Activated CD8-positive, alpha-beta memory T cell treated with anti-CD3 and anti-CD28 coated beads, Interleukin-2, amount 50 U/mL, for 4 hours (primary cell): ENCODE measurements around the gene UPF1.
A peak's percentile ranks its signal among the peaks of the same experiment; 100 is the strongest.

Source experiments
- DNase-seq: peaks from one replicate; pipeline ENCODE4 v3.0.0-alpha.2; 2020

The UPF1 gene

DNA sequence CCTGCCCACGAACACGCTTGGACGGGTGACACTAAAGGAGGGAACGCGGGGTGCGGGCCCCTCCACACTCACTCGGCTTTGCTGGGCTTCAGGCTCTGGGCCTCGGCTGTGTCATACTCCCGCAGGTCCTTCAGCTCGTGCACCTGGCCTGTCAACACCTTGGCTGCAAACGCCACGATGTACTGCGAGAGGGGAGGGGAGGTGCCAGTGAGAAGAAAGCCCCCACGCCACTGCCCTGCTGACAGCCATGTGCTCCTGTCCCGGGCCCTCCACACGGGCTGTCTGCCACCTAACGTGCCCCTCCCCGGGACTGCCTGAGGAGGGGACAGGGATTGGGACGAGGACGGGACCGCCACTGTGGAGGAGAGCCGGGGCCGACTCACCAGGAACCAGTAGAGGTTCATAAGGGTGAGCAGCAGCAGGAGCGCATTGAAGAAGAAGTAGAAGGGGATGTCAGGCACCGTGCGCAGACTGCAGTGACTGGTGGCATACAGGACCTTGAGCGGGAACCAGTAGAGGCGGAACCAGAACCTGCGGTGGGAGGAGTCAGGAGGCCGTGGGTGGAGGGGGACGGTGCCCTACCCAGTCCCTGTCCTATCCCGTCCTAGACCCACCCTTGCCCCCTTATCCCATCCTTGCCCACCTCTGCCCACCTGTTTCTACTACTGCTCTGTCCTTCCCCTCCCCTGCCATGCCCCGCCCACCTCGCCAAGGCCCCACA is 47.3 kb downstream of the UPF1 start:
- DNase-seq = no peak

GRCh38 chr19:18879579-18880373 is 48.0 kb downstream of the UPF1 start:
- DNase-seq = no peak

DNA sequence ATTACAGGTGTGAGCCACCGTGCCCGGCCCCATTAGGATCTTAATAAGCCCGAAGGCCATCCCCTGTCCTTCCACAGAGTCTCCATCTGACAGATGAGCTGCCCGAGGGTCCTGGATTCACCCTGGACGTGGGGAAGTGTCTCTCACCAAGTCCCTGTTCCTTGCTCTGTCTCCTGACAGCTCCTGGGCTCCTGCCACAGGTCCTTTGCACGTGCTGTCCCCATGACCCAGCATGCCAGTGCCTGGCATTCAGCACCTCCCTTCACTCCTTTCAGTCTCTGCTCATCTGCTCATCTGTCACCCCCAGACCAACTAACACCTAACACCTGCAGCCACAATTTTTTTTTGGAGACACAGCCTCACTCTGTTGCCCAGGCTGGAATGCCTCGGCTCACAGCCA is 49.7 kb downstream of the UPF1 start:
- no peak for DNase-seq

GRCh38 chr19:18883526-18884304 is 52.0 kb downstream of the UPF1 start:
- no peak for DNase-seq

- DNase-seq = no peak
These were observed 55.2 kb downstream of the UPF1 start for GRCh38 chr19:18886972-18887371.

- no peak for DNase-seq
These were observed 58.4 kb downstream of the UPF1 start for GRCh38 chr19:18889949-18890745.

DNA sequence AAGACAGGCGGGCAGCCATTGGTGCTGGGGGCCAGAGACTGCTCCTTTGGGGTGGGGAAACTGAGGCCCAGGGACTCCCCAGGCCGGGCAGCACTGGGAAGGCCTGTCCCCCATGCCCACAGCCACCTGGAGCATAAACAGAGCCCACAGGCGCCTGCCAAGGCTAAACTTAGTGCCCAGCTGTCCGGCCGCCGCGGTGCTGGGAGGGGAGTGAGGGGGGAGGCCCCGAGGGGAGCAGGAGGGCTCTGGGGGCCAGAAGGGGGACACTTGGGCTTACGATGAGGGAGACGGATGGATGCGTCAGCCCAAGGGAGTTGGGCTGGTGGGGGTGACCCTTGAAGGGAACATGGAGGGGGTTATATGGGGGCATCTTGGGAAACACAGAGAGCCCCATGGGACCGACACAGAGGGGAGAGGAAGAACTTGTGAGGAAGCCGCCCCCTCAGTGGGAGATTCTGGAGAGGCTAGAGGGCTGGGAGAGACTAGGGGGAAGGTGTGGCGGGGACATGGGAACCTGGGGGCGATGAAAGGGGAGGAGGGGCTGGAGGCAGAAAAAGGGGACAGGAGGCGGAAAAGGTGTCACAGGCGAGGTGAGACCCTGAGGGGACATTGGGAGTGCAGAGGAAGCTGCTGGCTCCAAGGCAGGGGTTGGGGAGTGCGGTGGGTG is 62.0 kb downstream of the UPF1 start:
- DNase-seq = no peak

- DNase-seq = no peak
These were observed 62.7 kb downstream of the UPF1 start for GRCh38 chr19:18894254-18895037.

GRCh38 chr19:18895038-18895823 is 63.5 kb downstream of the UPF1 start:
- no peak for DNase-seq

DNA sequence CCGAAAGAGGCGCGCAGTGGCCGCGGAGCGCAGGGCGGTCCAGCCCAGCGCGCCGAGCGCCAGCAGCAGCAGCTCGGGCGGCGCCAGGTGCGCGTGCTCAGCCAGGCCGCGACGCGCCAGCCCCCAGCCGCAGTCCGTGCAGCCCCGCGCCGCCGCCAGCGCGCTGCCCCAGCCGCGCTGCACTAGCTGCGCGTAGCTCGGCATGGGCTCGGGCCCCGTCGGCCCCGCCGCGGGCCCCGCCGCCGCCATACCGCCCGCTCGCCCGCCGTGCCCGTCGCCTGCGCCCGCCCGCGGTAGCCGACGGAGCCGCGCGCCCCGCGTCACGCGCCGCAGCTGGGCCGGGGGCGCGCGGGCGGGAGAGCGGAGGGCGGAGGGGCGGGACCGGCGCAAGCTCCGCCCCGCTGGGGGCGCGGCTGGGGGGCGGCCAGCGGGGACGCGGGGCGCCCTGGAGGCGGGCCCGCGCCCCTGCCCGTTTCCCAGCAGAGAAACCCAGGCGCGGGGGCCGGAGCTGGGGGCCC is 64.1 kb downstream of the UPF1 start, which contains the start of gene CERS1:
Gene CERS1, minus strand, starts transcription at position 335 of the 518 bp plus-strand sequence. Its CDS starts 86 bp downstream, at position 249.
- no peak for DNase-seq

- DNase-seq = no peak
These were observed 64.7 kb downstream of the UPF1 start for GRCh38 chr19:18896421-18896841.

DNA sequence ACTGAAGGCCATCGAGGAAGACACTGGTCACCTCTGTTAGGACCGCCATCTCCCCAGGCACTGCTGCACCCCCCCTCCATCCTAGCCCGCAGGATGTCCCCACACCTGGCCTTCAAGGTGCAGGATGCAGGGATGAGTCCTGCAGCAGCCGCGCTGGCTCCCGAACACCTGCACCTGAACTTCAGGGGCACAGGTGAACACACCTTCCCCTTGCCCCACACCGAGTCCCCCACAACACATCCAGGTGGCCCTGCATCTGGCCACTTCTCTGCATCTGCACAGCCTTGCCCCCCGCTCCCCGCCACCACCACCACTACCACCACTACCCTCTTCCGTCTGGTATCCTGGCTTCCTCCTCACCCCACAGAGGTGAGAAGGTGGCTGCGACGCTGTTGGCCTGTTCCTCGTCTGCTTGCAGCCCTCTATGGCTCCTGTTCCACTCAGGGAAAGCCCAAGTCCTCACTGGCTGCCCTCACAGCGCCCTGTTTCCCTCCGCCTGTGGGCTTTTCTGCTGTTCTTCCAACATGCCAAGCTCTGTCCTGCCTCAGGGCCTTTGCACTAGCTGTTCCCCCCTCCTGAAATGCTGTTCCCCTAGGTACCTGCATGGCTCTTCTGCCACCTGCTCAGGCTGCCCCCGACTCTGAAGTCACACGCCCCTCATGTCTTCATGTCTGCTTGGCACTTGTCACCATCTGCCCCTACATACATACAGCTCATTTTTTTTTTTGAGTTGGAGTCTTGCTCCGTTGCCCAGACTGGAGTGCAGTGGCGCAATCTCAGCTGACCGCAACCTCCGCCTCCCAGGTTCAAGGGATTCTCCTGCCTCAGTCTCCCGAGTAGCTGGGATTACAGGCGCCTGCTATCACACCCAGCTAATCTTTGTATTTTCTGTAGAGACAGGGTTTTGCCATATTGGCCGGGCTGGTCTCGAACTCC is 65.6 kb downstream of the UPF1 start:
- DNase-seq = no peak

- DNase-seq = no peak
These were observed 66.4 kb downstream of the UPF1 start for GRCh38 chr19:18898081-18898606.

GRCh38 chr19:18898607-18899408 is 67.0 kb downstream of the UPF1 start:
- DNase-seq = no peak

DNA sequence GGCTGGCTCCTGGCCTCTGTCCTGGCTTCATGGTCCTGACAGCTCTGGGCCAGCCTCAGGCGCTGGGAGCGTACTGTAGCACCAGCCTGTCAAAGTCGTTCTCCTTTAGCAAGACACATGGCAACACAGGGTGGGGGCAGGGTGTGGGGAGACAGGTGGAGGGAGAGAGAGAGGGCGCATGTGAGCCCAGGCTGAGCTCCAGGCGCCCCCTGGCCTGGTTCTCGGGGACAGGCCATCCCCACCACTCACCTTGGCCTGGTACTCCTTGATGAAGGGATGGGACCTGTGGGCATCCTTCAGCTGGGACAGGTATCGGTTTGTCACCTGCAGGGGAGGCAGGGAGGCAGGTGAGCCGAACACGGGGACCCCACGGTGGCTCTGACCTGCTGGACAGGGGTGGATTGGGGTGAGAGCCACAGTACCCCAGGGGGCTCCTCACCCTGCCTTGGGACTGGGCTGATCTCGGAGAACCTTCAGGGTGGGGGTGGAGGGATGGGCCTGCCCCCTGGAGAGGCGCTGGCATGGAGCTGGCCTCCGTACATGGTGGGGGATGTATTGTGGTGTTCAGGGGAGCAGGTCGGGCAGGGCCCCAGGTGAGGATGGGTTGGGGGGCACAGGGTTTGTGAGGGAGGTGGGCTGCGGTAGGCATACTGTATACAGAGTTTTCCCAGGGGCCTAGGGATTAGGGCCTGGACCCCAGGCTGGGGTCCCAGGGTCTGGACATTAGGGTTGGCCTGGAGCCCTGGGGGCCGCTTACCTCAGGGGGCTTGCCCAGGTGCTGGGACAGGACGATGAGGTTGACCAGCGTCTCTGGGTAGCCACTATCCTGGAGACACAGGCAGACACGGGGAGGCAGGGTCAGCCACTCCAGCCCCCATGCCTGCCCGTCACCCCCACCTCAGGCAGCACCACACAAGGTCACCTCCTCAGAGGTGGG is 68.1 kb downstream of the UPF1 start:
- no peak for DNase-seq

- peak; percentile 14 for DNase-seq
These were observed 69.1 kb downstream of the UPF1 start for GRCh38 chr19:18900700-18901481.
